Spinal cord (tissue), 10 donors: ENCODE results near the gene PRR35. TPM values are rescaled to one million over a fixed set of nuclear protein-coding genes. Genes with fewer than 3 reads are reported as not detected.

ENCODE experiments used
- DNase-seq, 6 donors: peaks; one replicate each; pipeline versions ENCODE4 v3.0.0 to v3.0.0-alpha.2; 2013 to 2015; ENCODE audit warnings: low spot score in 6 of 6, low read depth in 4 of 6
- H3K27ac ChIP-seq: one replicate; pipeline ENCODE4 v1.5.1; 2013; ENCODE audit warnings: low read depth, low read length, control low read depth
- H3K27me3 ChIP-seq: one replicate; pipeline ENCODE4 v1.6.1; 2013; ENCODE audit warnings: low read length; ENCODE audit not compliant: control insufficient read depth, insufficient read depth
- H3K36me3 ChIP-seq: one replicate; pipeline ENCODE4 v1.6.1; 2013; ENCODE audit warnings: low read length; ENCODE audit not compliant: control insufficient read depth, insufficient read depth
- H3K4me1 ChIP-seq: one replicate; pipeline ENCODE4 v1.6.1; 2013; ENCODE audit warnings: low read length; ENCODE audit not compliant: control insufficient read depth, insufficient read depth
- H3K4me3 ChIP-seq: one replicate; pipeline ENCODE4 v1.5.1; 2013; ENCODE audit warnings: low read depth, low read length, control low read depth
- H3K9me3 ChIP-seq: one replicate; pipeline ENCODE4 v1.6.1; 2013; ENCODE audit warnings: low read length; ENCODE audit not compliant: control insufficient read depth, insufficient read depth
- WGBS: methylation state at CpG from one replicate; pipeline ENCODE4 v1.1.5; 2013; ENCODE audit warnings: missing lambda C conversion rate; ENCODE audit not compliant: insufficient coverage; 5-methylcytosine and 5-hydroxymethylcytosine counted together
- polyA plus RNA-seq, 2 donors: library from polyadenylated mRNA; unstranded; fragments of 120-200 nt; gene quantifications; one replicate each; pipeline ENCODE4 v1.2.1, GENCODE V29; 2013; ENCODE audit not compliant: insufficient read length in 2 of 2
- small RNA-seq: library from RNA; depleted of rRNA; stranded (forward); fragments of <200 nt; gene quantifications from one replicate; pipeline ENCODE3, GENCODE V24; 2014; ENCODE audit warnings: low replicate concordance
- total RNA-seq, 2 donors: library from RNA; depleted of rRNA in 1 of 2; stranded (reverse); fragments of 120-200 nt in 1 of 2; fragments of >200 nt in 1 of 2; gene quantifications; one replicate each; pipeline versions ENCODE4 v1.2.3 to v1.2.4, GENCODE V29; 2013 to 2014
- donor health status: healthy.

Gene PRR35
- total and polyA plus RNA-seq, 4 donors = 0.06 to 0.14 TPM; not detected in 2

DNA sequence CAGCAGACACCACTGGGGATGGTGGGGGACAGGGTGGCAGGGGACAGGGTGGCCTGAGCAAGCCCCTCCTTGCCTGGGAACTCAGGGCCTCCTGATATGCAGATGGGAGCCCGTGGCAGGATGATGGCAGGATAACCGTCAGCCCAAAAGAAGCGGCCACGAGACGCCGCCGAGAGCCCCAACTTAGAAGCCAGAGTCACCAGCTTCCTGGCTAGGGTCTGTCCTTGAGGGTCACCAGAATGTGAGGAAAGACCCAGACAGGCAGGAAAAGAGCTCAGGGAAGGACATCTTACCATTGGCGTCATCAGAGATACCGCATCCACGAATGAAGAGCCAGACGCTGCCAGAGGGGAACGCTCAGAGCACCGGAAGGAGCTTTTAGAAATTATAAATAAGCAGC lies 49.1 kb downstream of the PRR35 start:
- Histone ChIP-seq H3K27me3 (no peaks in the 10 kb centered on the region), H3K9me3 (peaks cover 3% of the 10 kb centered on the region), H3K36me3 (peaks cover 40% of the 10 kb centered on the region), H3K27ac (no peak overlapping the region), H3K4me3 (no peak overlapping the region), H3K4me1 (peaks cover 21% of the 10 kb centered on the region)
- 86% methylated on average over 7 of the region's 13 CpGs for WGBS
- DNase-seq = no peak

DNA sequence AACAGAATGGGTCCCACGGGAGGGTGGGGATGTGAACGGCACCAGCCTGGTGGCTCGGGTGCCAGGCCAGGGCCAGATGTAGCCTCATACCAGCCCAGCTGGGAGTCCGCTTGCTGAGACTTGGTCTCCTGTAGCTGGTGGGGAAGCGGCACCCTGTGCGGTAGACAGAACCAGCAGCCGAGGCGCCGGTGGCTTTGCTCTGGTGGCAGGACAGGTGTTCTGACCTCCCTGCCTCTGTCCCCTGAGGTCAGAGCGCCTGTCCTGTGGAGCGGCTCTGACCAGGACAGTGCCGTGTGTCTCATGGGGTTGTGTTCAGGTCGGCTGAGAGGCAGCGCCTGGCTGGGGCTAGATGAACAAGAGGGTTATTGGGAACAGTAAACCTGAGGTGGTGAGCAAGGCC lies 49.8 kb downstream of the PRR35 start:
- WGBS = 89% methylated on average over 14 of the region's 14 CpGs
- peaks cover 21% of the 10 kb centered on the region for H3K4me1 ChIP-seq
- no peak overlapping the region for H3K4me3 ChIP-seq

DNA sequence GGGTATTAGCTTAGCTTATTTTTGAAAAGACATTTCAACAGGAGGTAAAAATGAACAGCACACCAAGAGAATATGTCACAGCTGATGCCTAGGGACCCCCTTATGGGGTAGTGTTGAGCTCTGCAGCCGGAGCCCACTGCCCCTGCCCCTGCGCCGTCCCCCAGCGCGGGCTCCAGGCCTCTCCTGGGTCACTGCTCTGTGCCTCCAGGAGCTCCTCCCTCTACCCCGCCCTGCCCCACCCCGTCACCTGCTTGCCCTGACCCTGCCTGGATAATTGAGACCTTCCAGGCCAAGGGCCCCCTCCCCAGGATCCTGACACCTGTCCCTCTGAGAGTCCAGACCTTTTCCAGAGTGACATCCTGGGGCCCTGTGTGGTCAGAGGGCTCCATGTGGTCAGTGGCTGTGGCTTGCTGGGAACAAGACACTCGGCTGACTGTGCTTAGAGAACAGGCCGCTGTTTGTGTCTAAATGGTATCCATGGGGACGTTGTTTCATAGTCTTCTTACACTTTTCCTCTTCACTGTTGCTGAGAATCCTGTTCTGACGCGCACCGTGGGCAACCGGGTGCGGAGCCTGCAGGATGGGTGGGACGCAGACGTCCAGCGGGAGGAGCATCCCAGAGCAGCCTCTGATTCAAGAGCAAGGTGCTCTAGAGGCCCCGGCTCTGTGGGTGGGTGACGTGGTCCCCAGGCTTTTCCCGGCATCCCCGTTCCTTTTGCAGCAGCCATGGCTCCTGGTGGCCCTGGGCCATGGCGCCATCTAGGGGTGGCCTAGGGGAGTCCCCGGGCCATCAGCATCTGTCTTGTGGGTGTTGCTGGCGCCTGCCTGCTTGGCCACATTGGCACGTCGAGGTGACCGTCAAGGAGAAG lies 50.6 kb downstream of the PRR35 start:
- no peaks in the 10 kb centered on the region for H3K9me3 ChIP-seq

More for the DNA sequence above, 49.8 kb downstream of the PRR35 start:
- Histone ChIP-seq H3K27me3 (no peaks in the 10 kb centered on the region), H3K9me3 (peaks cover 2% of the 10 kb centered on the region), H3K27ac (no peak overlapping the region), H3K36me3 (peaks cover 39% of the 10 kb centered on the region)
- DNase-seq = no peak

DNA sequence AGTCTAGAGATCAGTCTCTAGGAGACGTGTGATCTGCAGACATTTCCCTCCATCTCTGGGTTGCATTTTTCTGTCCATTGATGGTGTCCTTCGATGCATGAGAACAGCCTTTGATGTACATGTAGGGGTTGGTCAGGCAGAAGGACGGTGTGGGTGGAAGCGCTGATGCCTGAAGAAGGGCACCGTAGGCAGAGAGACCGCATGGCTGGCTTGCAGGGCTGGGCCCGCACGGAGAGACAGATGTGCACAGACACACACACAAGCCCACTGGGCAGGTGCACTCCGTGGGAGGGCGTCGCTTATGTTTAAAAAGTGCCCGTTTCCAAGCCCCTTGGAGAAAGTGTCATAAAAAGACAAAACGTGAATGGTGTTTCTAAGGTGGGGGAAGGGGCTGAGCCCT lies 54.9 kb downstream of the PRR35 start:
- Histone ChIP-seq H3K9me3 (no peaks in the 10 kb centered on the region), H3K27me3 (no peaks in the 10 kb centered on the region), H3K27ac (no peak overlapping the region), H3K4me1 (peaks cover 11% of the 10 kb centered on the region), H3K36me3 (peaks cover 46% of the 10 kb centered on the region), H3K4me3 (no peak overlapping the region)
- DNase-seq = no peak
- WGBS = 91% methylated on average over 13 of the region's 13 CpGs

More for the DNA sequence above, 50.6 kb downstream of the PRR35 start:
- DNase-seq = peak in 1 of 6 donors; percentile 24
- H3K4me1 ChIP-seq = peaks cover 21% of the 10 kb centered on the region
- H3K36me3 ChIP-seq = peaks cover 36% of the 10 kb centered on the region
- peak overlapping the region; percentile 33 for H3K27ac ChIP-seq
- no peak overlapping the region for H3K4me3 ChIP-seq
- WGBS = 76% methylated on average over 27 of the region's 28 CpGs
- H3K27me3 ChIP-seq = no peaks in the 10 kb centered on the region

Small RNA genes within 50 kb of the gene (small RNA-seq; reads per million reads assigned to genes)
- gene MIR3176 (1.2 reads per million, percentile 83 among the genes with 10 or more reads in this experiment), gene MIR5587 (0.08 reads per million), gene Z98883.1 (not detected)

Other genes with a start within 250 kb of the PRR35 start
- gene AXIN1, start 207.7 kb upstream of the PRR35 start, total RNA-seq = 10 to 100 TPM in 1 of 2 donors, 1 to 10 TPM in 1; 8.5 to 24.0 TPM
- 10 to 100 TPM; 20.5 to 23.0 TPM for gene AXIN1, start 207.7 kb upstream of the PRR35 start, polyA plus RNA-seq
- gene MRPL28, start 189.9 kb upstream of the PRR35 start, total RNA-seq = 10 to 100 TPM; 43.4 to 73.9 TPM
- 100 to 1,000 TPM; 112 to 114 TPM for gene MRPL28, start 189.9 kb upstream of the PRR35 start, polyA plus RNA-seq
- 10 to 100 TPM; 17.3 to 31.8 TPM for gene PGAP6, start 178.4 kb upstream of the PRR35 start, total RNA-seq
- 10 to 100 TPM; 60.6 to 70.3 TPM for gene PGAP6, start 178.4 kb upstream of the PRR35 start, polyA plus RNA-seq
- 10 to 100 TPM; 14.3 to 88.8 TPM for gene NME4, start 163.2 kb upstream of the PRR35 start, total RNA-seq
- gene NME4, start 163.2 kb upstream of the PRR35 start, polyA plus RNA-seq = 100 to 1,000 TPM; 133 to 150 TPM
- 1 to 10 TPM; 5.1 to 9.6 TPM for gene DECR2, start 158.5 kb upstream of the PRR35 start, total RNA-seq
- gene DECR2, start 158.5 kb upstream of the PRR35 start, polyA plus RNA-seq = 10 to 100 TPM; 24.6 to 27.7 TPM
- 10 to 100 TPM; 24.2 to 43.5 TPM for gene RAB11FIP3, start 134.7 kb upstream of the PRR35 start, total RNA-seq
- gene RAB11FIP3, start 134.7 kb upstream of the PRR35 start, polyA plus RNA-seq = 100 to 1,000 TPM in 1 of 2 donors, 10 to 100 TPM in 1; 89.3 to 107 TPM
- gene CAPN15, start 32.7 kb upstream of the PRR35 start, total RNA-seq = 10 to 100 TPM in 1 of 2 donors, 1 to 10 TPM in 1; 9.6 to 19.5 TPM
- 10 to 100 TPM; 36.4 to 43.2 TPM for gene CAPN15, start 32.7 kb upstream of the PRR35 start, polyA plus RNA-seq
- 1 to 10 TPM in 1 of 2 donors, under 1 TPM in 1; 0.89 to 3.5 TPM for gene NHLRC4, start 6.6 kb downstream of the PRR35 start, total RNA-seq
- 1 to 10 TPM in 1 of 2 donors, under 1 TPM in 1; 0.73 to 1.2 TPM for gene NHLRC4, start 6.6 kb downstream of the PRR35 start, polyA plus RNA-seq
- 10 to 100 TPM; 19.1 to 38.1 TPM for gene PIGQ, start 9.6 kb downstream of the PRR35 start, total RNA-seq
- gene PIGQ, start 9.6 kb downstream of the PRR35 start, polyA plus RNA-seq = 10 to 100 TPM; 69.4 to 85.7 TPM
- 10 to 100 TPM; 12.4 to 21.7 TPM for gene RAB40C, start 29.7 kb downstream of the PRR35 start, total RNA-seq
- gene RAB40C, start 29.7 kb downstream of the PRR35 start, polyA plus RNA-seq = 10 to 100 TPM; 38.4 to 45.7 TPM
- gene WFIKKN1, start 70.6 kb downstream of the PRR35 start, total RNA-seq = under 1 TPM; 0.30 to 0.44 TPM
- 1 to 10 TPM; 1.1 to 1.4 TPM for gene WFIKKN1, start 70.6 kb downstream of the PRR35 start, polyA plus RNA-seq
- 10 to 100 TPM; 26.8 to 73.3 TPM for gene METTL26, start 75.9 kb downstream of the PRR35 start, total RNA-seq
- gene METTL26, start 75.9 kb downstream of the PRR35 start, polyA plus RNA-seq = 100 to 1,000 TPM; 119 to 124 TPM
- 10 to 100 TPM in 1 of 2 donors, 1 to 10 TPM in 1; 9.1 to 28.1 TPM for gene MCRIP2, start 81.4 kb downstream of the PRR35 start, total RNA-seq
- gene MCRIP2, start 81.4 kb downstream of the PRR35 start, polyA plus RNA-seq = 10 to 100 TPM; 34.8 to 38.7 TPM
- 10 to 100 TPM in 1 of 2 donors, 1 to 10 TPM in 1; 8.3 to 31.9 TPM for gene WDR90, start 89.0 kb downstream of the PRR35 start, total RNA-seq
- 10 to 100 TPM; 46.6 to 63.1 TPM for gene WDR90, start 89.0 kb downstream of the PRR35 start, polyA plus RNA-seq
- 10 to 100 TPM; 20.7 to 41.1 TPM for gene RHOT2, start 107.7 kb downstream of the PRR35 start, total RNA-seq
- gene RHOT2, start 107.7 kb downstream of the PRR35 start, polyA plus RNA-seq = 100 to 1,000 TPM; 102 to 115 TPM
- gene RHBDL1, start 115.3 kb downstream of the PRR35 start, total RNA-seq = 1 to 10 TPM; 4.1 to 7.2 TPM
- 10 to 100 TPM; 15.5 to 19.1 TPM for gene RHBDL1, start 115.3 kb downstream of the PRR35 start, polyA plus RNA-seq
- 100 to 1,000 TPM in 1 of 2 donors, 10 to 100 TPM in 1; 59.6 to 110 TPM for gene STUB1, start 120.0 kb downstream of the PRR35 start, total RNA-seq
- 100 to 1,000 TPM; 170 to 177 TPM for gene STUB1, start 120.0 kb downstream of the PRR35 start, polyA plus RNA-seq
- gene JMJD8, start 123.9 kb downstream of the PRR35 start, total RNA-seq = 10 to 100 TPM; 24.3 to 42.1 TPM
- gene JMJD8, start 123.9 kb downstream of the PRR35 start, polyA plus RNA-seq = 10 to 100 TPM; 63.3 to 71.9 TPM
- 1 to 10 TPM; 3.1 to 3.5 TPM for gene WDR24, start 130.0 kb downstream of the PRR35 start, total RNA-seq
- gene WDR24, start 130.0 kb downstream of the PRR35 start, polyA plus RNA-seq = 10 to 100 TPM; 14.6 to 19.5 TPM
- gene FBXL16, start 145.4 kb downstream of the PRR35 start, total RNA-seq = 10 to 100 TPM in 1 of 2 donors, 1 to 10 TPM in 1; 7.4 to 12.4 TPM
- gene FBXL16, start 145.4 kb downstream of the PRR35 start, polyA plus RNA-seq = 10 to 100 TPM; 74.4 to 76.0 TPM
- gene METRN, start 154.7 kb downstream of the PRR35 start, total RNA-seq = 100 to 1,000 TPM in 1 of 2 donors, 10 to 100 TPM in 1; 75.5 to 238 TPM
- 100 to 1,000 TPM; 399 to 402 TPM for gene METRN, start 154.7 kb downstream of the PRR35 start, polyA plus RNA-seq
- 10 to 100 TPM; 11.7 to 42.0 TPM for gene ANTKMT, start 160.8 kb downstream of the PRR35 start, total RNA-seq
- gene ANTKMT, start 160.8 kb downstream of the PRR35 start, polyA plus RNA-seq = 10 to 100 TPM; 59.4 to 62.8 TPM
- 1 to 10 TPM in 1 of 2 donors, under 1 TPM in 1; 0.59 to 7.5 TPM for gene CCDC78, start 166.0 kb downstream of the PRR35 start, total RNA-seq
- 10 to 100 TPM; 13.1 to 16.0 TPM for gene CCDC78, start 166.0 kb downstream of the PRR35 start, polyA plus RNA-seq
- 10 to 100 TPM in 1 of 2 donors, 1 to 10 TPM in 1; 7.4 to 15.0 TPM for gene HAGHL, start 166.7 kb downstream of the PRR35 start, total RNA-seq
- 10 to 100 TPM; 48.6 to 51.1 TPM for gene HAGHL, start 166.7 kb downstream of the PRR35 start, polyA plus RNA-seq
- gene CIAO3, start 180.6 kb downstream of the PRR35 start, total RNA-seq = 10 to 100 TPM; 29.9 to 47.9 TPM
- 10 to 100 TPM; 35.1 to 41.5 TPM for gene CIAO3, start 180.6 kb downstream of the PRR35 start, polyA plus RNA-seq
- gene MSLN, start 200.3 kb downstream of the PRR35 start, total RNA-seq = under 1 TPM; 0.40 to 0.83 TPM
- under 1 TPM; 0.24 to 0.57 TPM for gene MSLN, start 200.3 kb downstream of the PRR35 start, polyA plus RNA-seq
- 10 to 100 TPM in 1 of 2 donors, 1 to 10 TPM in 1; 9.3 to 14.2 TPM for gene RPUSD1, start 228.0 kb downstream of the PRR35 start, total RNA-seq
- gene RPUSD1, start 228.0 kb downstream of the PRR35 start, polyA plus RNA-seq = 10 to 100 TPM; 23.0 to 23.9 TPM
- gene CHTF18, start 228.2 kb downstream of the PRR35 start, total RNA-seq = 10 to 100 TPM in 1 of 2 donors, 1 to 10 TPM in 1; 6.1 to 20.1 TPM
- 10 to 100 TPM; 26.6 to 37.1 TPM for gene CHTF18, start 228.2 kb downstream of the PRR35 start, polyA plus RNA-seq
- gene GNG13, start 240.3 kb downstream of the PRR35 start, total RNA-seq = under 1 TPM in 1 of 2 donors, not detected in 1; 0.30 TPM
- 1 to 10 TPM; 1.0 to 1.4 TPM for gene GNG13, start 240.3 kb downstream of the PRR35 start, polyA plus RNA-seq